ENCODE measurements around the gene ARRB1. TPM values are rescaled to one million over a fixed set of nuclear protein-coding genes. Genes with fewer than 3 reads are reported as not detected.
A peak's percentile ranks its signal among the peaks of the same experiment; 100 is the strongest.

The ARRB1 gene
- total RNA-seq, 1 experiment from 2014 or later: 24.2 TPM

GRCh38 chr11:75328426-75329277 is 22.8 kb downstream of the ARRB1 start (continued):
- TF ChIP-seq CBX3 (IDR thresholded peaks at IDR 0.05; ENCODE audit: low read depth) (no peak), RAD21 (IDR thresholded peaks at IDR 0.05; ENCODE audit: low read depth) (peak; percentile 88), YY1 (IDR thresholded peaks at IDR 0.05; ENCODE audit: extremely low read depth, insufficient replicate concordance, low read depth, low read length) (peak; percentile 31)

- ChIA-PET CTCF (interaction anchor here (1.2 to 1.4 kb wide), 3 partner anchors 46 to 61 kb away, joined by 3 to 11 read pairs (median 4); no protein-coding TSS in a partner anchor), RAD21 (ENCODE audit: low non-redundant PET in 1 of 2, low total read pairs in 2 of 2, uncharacterized antibody in 2 of 2, unreplicated experiment in 2 of 2) (interaction anchor here (0.6 to 1.1 kb wide), 2 partner anchors 43 to 47 kb away, joined by 3 read pairs; no protein-coding TSS in a partner anchor), POLR2A (interaction anchor here (0.7 to 1.3 kb wide), 4 partner anchors 10 to 74 kb away, joined by 3 to 5 read pairs (median 4); no protein-coding TSS in a partner anchor)
- no TSS peak for BruUV-seq (replicated peaks)
- Histone ChIP-seq H3K4me2 (ENCODE audit: low read length) (peak overlapping the region; percentile 80), H3K9me3 (ENCODE audit: control insufficient read depth in 1 of 2, insufficient read depth in 1 of 2, low read depth in 1 of 2, low read length in 2 of 2) (no peaks in the 10 kb centered on the region), H4K20me1 (ENCODE audit: insufficient read depth) (no peaks in the 10 kb centered on the region), H3K79me2 (ENCODE audit: insufficient read depth, low read length) (peaks cover 8% of the 10 kb centered on the region), H3K27ac (ENCODE audit: low read depth, low read length) (peak overlapping the region; percentile 85), H3K9ac (ENCODE audit: low read length) (peak overlapping the region; percentile 53), H3K4me1 (ENCODE audit: control insufficient read depth in 1 of 2, insufficient read depth in 2 of 2, low read length in 2 of 2) (peaks cover 42 to 57% of the 10 kb centered on the region in 2 experiments), H3K4me3 (replicated peaks in 1 of 2; ENCODE audit: low read depth in 1 of 2, low read length in 2 of 2) (peak overlapping the region; percentile 2 to 49), H3K36me3 (ENCODE audit: control insufficient read depth in 1 of 2, insufficient read depth in 2 of 2, low read length in 2 of 2) (no peaks in the 10 kb centered on the region), H3K9me2 (ENCODE audit: insufficient read depth) (no peaks in the 10 kb centered on the region), H3K27me3 (ENCODE audit: insufficient read depth, low read length) (no peaks in the 10 kb centered on the region), H2AFZ (ENCODE audit: low read depth, low read length, poor library complexity, severe bottlenecking) (no peak overlapping the region)
- ATAC-seq: peak; percentile 45
- TF ChIP-seq EGR1 (IDR thresholded peaks at IDR 0.05; ENCODE audit: low read depth): no peak
- intact Hi-C loops (cut with micrococcal nuclease): no loop called here
- DNase-seq (ENCODE audit: low read depth, low spot score): no peak
These were observed 25.0 kb downstream of the ARRB1 start for GRCh38 chr11:75326439-75326810.
